GM12874 (cell line): ENCODE data around the gene MEGF6.

ENCODE experiments used
- CTCF ChIP-seq: IDR thresholded peaks from 2 replicates; pipeline ENCODE4 v1.5.1; 2011; ENCODE audit warnings: low read depth, mild to moderate bottlenecking, control low read depth, low read length, moderate library complexity; ENCODE audit not compliant: insufficient read depth

MEGF6 gene

DNA sequence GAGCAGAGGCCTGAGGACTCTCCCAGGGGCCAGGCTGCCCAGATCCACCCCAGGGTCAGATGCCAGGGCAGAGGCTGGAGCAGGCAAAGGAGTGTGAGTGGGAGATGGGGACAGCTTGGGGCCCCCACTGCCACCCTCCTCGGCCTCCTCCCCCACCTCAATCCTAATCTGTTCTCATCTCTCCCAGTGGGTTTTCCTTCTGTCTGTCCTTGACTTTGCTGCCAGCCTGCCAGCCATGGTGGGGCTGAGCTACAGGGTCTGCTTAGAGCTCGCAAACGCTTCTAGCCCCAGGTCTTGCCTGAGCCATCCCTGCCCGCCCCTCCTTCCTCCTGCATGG is 65.3 kb downstream of the MEGF6 start:
- TF ChIP-seq CTCF = no peak

DNA sequence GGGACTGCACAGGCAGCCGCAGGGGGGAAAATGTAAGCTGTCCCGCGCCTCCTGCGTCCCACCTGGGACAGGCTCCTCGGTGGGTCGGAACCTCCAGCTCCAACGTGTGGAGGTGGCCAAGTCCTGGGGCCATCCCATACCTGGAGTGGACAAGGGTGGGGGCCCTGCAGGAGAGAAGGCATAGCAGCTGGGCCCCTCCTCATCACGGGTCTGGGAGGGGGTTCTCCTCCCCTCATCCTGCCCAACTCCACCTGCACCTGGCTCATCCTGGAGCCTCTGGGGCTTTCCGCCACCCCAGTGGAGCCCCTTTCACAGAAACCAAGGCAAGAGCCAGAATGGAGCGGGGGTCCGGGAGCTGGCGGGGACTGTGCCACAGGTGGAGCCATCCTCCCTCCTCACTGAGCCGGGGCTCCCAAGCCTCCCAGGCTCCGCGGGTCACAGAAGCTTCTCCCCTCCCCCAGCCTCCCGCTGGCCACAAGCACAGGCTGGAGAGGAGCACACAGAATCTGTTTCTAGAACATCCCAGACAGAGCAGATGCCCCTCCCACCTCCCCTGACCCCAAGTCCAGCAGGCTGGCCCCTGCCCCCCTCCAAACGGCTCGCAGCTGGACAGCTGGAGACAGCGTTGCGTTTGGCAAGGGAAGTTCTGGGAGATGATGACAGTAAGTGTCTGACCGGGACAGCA is 65.8 kb downstream of the MEGF6 start:
- TF ChIP-seq CTCF = no peak

GRCh38 chr1:3544040-3544977 is 67.0 kb downstream of the MEGF6 start:
- no peak for TF ChIP-seq CTCF

DNA sequence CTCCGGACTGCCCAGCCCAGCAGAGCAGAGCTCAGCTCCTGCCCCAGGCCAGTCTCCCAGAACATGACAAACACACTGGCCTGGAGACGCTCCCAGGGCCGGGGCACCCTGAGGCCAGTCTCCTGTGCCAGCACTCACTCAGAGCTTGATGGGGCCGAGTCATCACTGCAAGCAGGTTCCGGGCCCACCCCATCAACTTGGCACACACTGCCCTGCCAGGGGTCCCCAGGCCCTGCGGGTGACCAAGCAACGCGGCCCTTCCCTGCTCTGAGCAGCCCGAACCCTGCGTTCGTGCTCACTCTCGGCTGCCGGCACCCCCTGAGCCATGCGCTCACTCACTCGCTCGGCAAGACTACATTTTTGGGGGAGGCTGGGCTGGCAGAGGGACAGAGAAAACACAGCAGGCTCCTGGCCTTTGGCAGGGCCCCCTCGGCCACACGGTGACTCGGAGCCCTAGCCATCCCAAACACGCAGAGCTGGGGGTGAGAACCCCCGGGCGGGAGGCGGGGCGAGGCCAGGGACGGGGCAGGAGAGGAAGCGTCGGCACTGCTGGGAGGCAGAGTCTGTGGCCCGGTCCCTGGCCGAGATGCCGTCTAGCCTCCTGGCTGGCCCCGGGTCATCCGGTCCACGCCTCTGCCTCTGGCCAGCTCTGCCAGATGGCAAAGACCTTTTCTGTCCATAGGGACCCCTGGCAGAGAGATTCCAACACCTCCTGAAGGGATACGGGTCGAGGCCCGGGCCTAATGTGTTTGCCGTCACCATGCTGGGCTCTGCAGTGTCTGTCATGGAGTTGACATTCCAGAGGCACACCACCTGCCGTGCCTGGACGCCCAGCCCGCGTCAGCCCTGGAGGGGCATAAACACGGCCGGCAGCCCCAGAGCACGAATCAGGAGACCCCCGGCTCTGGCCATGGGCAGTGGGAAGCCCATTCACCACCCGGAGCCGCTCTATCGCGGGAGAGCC is 68.0 kb downstream of the MEGF6 start:
- TF ChIP-seq CTCF = no peak

DNA sequence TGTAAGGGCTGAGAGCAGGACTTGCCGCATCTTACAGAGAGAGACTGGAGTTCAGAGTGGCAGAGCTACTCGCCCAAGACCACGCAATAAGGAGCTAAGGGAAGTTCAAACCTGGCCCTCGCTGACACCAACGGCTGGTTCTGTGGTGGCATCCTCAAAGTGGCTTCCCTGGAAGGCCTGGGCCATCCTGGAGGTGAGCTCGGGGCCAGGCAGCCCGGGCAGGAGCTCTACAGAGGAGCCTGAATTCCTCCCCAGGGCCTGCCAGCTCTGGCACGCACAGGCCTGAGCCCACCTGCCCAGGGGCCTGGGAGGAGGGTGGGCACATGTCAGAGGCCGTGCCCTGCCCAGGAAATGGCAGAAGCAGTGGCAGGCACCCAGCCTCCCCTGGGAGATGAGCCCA is 68.6 kb downstream of the MEGF6 start:
- TF ChIP-seq CTCF = no peak

DNA sequence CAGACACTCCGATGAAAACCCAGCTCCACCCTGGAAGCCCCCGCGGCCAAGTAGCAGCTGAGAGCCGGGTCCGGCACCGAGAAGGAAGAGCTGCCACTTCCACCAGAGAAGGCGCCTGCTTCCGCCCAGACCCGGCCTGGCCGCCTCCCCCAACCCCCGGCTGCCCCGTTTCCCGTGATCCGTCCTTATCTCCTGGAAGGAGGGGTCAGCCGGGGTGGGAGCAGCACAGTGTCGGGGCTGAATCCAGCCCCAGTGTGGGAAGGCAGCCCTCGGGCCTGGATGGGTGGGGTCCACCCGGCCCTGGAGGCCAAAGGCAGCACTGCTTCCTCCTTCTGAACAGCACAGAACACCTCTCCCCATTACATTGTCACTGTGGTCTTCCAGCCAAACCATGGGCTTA is 69.4 kb downstream of the MEGF6 start:
- TF ChIP-seq CTCF = no peak

- no peak for TF ChIP-seq CTCF
Measured at GRCh38 chr1:3541465-3541864, 69.8 kb downstream of the MEGF6 start.
